Endothelial cell of umbilical vein (primary cell): ENCODE data around the gene IL4I1. TPM values are rescaled to one million over a fixed set of nuclear protein-coding genes. Genes with fewer than 3 reads are reported as not detected.

Experiments
- BruUV-seq: library from RNA; stranded (reverse); fragments of 400-500 nt; replicated peaks from 2 replicates; lab custom pipeline; 2021; lab: Mats Ljungman, UMichigan
- CTCF ChIA-PET: fragments of 300-600, 350-600 bp; sonication (Branson Sonifier 250); formaldehyde crosslinking; loops from one replicate; lab custom pipeline; 2021; ENCODE audit warnings: antibody characterized with exemption, inconsistent platforms; lab: Charles Lee
- POLR2A ChIA-PET: fragments of 300-600, 350-600 bp; sonication (Branson Sonifier 250); formaldehyde crosslinking; loops from one replicate; lab custom pipeline; 2021; ENCODE audit warnings: antibody characterized with exemption, inconsistent platforms; lab: Charles Lee
- DNase-seq: peaks from one replicate; pipeline ENCODE4 v3.0.0-alpha.2; 2011; ENCODE audit warnings: low read depth, low spot score
- FAIRE-seq: peaks from 2 replicates; lab custom pipeline; 2011; peaks lifted over from hg19 to GRCh38; lab: Jason Lieb, UNC
- H2AFZ ChIP-seq: 2 replicates; pipeline ENCODE4 v1.6.0; 2012; ENCODE audit warnings: low read depth, low read length, control low read depth, inconsistent platforms
- H3K27ac ChIP-seq: 2 replicates; pipeline ENCODE4 v1.5.1; 2011; ENCODE audit warnings: low read depth, mild to moderate bottlenecking, control low read depth, low read length, moderate library complexity; ENCODE audit not compliant: insufficient read depth
- H3K27me3 ChIP-seq, 2 experiments: 2 replicates each; pipeline versions ENCODE4 v1.6.0 to v1.6.1; 2011; ENCODE audit warnings: low read length in 2 of 2, mixed read lengths in 1 of 2; ENCODE audit not compliant: control insufficient read depth in 2 of 2, insufficient read depth in 2 of 2
- H3K36me3 ChIP-seq, 2 experiments: 2 replicates in 1 of 2; 3 replicates in 1 of 2; pipeline ENCODE4 v1.5.1; 2011; ENCODE audit warnings: low read length in 2 of 2, mild to moderate bottlenecking in 1 of 2, moderate library complexity in 1 of 2; ENCODE audit not compliant: control insufficient read depth in 2 of 2, insufficient read depth in 2 of 2; ENCODE audit errors: extremely low read depth in 1 of 2
- H3K4me1 ChIP-seq: 3 replicates; pipeline ENCODE4 v1.5.1; 2011; ENCODE audit warnings: mild to moderate bottlenecking, low read length; ENCODE audit not compliant: control insufficient read depth, insufficient read depth; ENCODE audit errors: extremely low read depth
- H3K4me2 ChIP-seq: 2 replicates; pipeline ENCODE4 v1.6.1; 2011; ENCODE audit warnings: low read length, control low read depth, mixed read lengths; ENCODE audit not compliant: insufficient read depth
- H3K4me3 ChIP-seq, 3 experiments: fragments of 200-600 bp in 1 of 3; sonication (generic), shearing (Covaris generic) in 1 of 3; replicated peaks in 1 of 3; 2 replicates each; pipeline ENCODE4 v1.5.1; 2011 to 2016; ENCODE audit warnings: control low read depth in 3 of 3, low read length in 3 of 3, mild to moderate bottlenecking in 2 of 3, inconsistent platforms in 1 of 3, low read depth in 1 of 3, moderate library complexity in 1 of 3; ENCODE audit not compliant: insufficient read depth in 1 of 3
- H3K79me2 ChIP-seq: 2 replicates; pipeline ENCODE4 v1.6.0; 2012; ENCODE audit warnings: low read length, inconsistent platforms; ENCODE audit not compliant: control insufficient read depth, insufficient read depth
- H3K9ac ChIP-seq: replicated peaks from 2 replicates; pipeline ENCODE3; 2011; ENCODE audit warnings: low read length, control low read depth; ENCODE audit not compliant: insufficient read depth; ENCODE audit errors: extremely low read depth
- H3K9me1 ChIP-seq: replicated peaks from 3 replicates; pipeline ENCODE4 v1.6.0; 2011; ENCODE audit warnings: mild to moderate bottlenecking, low read length; ENCODE audit not compliant: control insufficient read depth, insufficient read depth; ENCODE audit errors: extremely low read depth
- H3K9me3 ChIP-seq: replicated peaks from 2 replicates; pipeline ENCODE4 v1.5.1; 2012; ENCODE audit warnings: low read length, inconsistent platforms; ENCODE audit not compliant: control insufficient read depth, insufficient read depth
- H4K20me1 ChIP-seq: replicated peaks from 2 replicates; pipeline ENCODE3; 2011; ENCODE audit warnings: mild to moderate bottlenecking, low read length; ENCODE audit not compliant: control insufficient read depth, insufficient read depth; ENCODE audit errors: extremely low read depth
- CTCF ChIP-seq, 2 donors: IDR thresholded peaks; 1 replicate in 1 of 2; 2 replicates in 1 of 2; pipeline ENCODE4 v1.5.1; 2011; ENCODE audit warnings: low read length in 2 of 2, mild to moderate bottlenecking in 2 of 2, moderate library complexity in 2 of 2, control low read depth in 1 of 2, inconsistent platforms in 1 of 2, low read depth in 1 of 2; ENCODE audit not compliant: insufficient read depth in 1 of 2; ENCODE audit errors: extremely low read depth in 1 of 2
- EZH2 ChIP-seq: IDR thresholded peaks from 2 replicates; pipeline ENCODE4 v1.6.1; 2012; ENCODE audit warnings: borderline replicate concordance, low read depth, mild to moderate bottlenecking, moderate library complexity, low read length, inconsistent platforms; ENCODE audit not compliant: severe bottlenecking
- FOS ChIP-seq: IDR thresholded peaks from 2 replicates; pipeline ENCODE4 v1.6.1; 2011; ENCODE audit warnings: mild to moderate bottlenecking, low read length, moderate library complexity, borderline replicate concordance; ENCODE audit not compliant: insufficient read depth
- GATA2 ChIP-seq: IDR thresholded peaks from 2 replicates; pipeline ENCODE4 v1.7.0; 2011; ENCODE audit warnings: low read depth, mild to moderate bottlenecking, moderate library complexity, mixed read lengths, low read length; ENCODE audit not compliant: insufficient read length, insufficient read depth
- JUN ChIP-seq: IDR thresholded peaks from 2 replicates; pipeline ENCODE4 v1.6.1; 2011; ENCODE audit warnings: borderline replicate concordance, low read depth; ENCODE audit not compliant: insufficient read length, insufficient read depth
- MAX ChIP-seq: IDR thresholded peaks from 2 replicates; pipeline ENCODE4 v1.6.1; 2011; ENCODE audit not compliant: insufficient read depth, insufficient read length
- MYC ChIP-seq: IDR thresholded peaks from one replicate; pipeline ENCODE4 v1.6.1; 2011; ENCODE audit warnings: mild to moderate bottlenecking, low read depth, low read length
- POLR2A ChIP-seq: IDR thresholded peaks from 2 replicates; pipeline ENCODE4 v1.6.1; 2012; ENCODE audit warnings: low read depth, mild to moderate bottlenecking, control low read depth, low read length
- POLR2AphosphoS5 ChIP-seq: IDR thresholded peaks from 2 replicates; pipeline ENCODE4 v1.6.1; 2012; ENCODE audit warnings: low read depth, mild to moderate bottlenecking, control low read depth, low read length, moderate library complexity; ENCODE audit not compliant: insufficient read depth
- dilution Hi-C: fragments of 300-500 bp; cut with MboI; formaldehyde crosslinking; loops from one replicate; pipeline ENCODE4 v1.15.0; 2019; ENCODE audit warnings: low sequenced_read_pairs; ENCODE audit not compliant: extremely low pct_ligation_motif_present
- intact Hi-C: fragments of 100-400 bp; cut with micrococcal nuclease; formaldehyde crosslinking; loops from one replicate; pipeline ENCODE4 v1.10.0; 2022
- polyA plus RNA-seq, 4 experiments: library from polyadenylated mRNA; depleted of rRNA in 3 of 4; stranded (reverse) in 3 of 4; unstranded in 1 of 4; fragments of >200 nt; gene quantifications; 2 replicates each; pipeline versions ENCODE4 v1.2.1 to v1.2.3, GENCODE V29; 2011 to 2012; ENCODE audit warnings: missing spikeins in 1 of 4
- total RNA-seq: library from RNA; stranded (reverse); gene quantifications from 2 replicates; pipeline ENCODE4 v1.2.3, GENCODE V29; 2021

Gene IL4I1
- total and polyA plus RNA-seq, 2 donors (not counting 3 experiments of a cell fraction or from before 2014, with no cell fraction given) = 5.0 to 5.6 TPM

GRCh38 chr19:49843265-49843664 lies 53.4 kb downstream of the IL4I1 start:
- Histone ChIP-seq H3K36me3 (peaks cover 2 to 5% of the 10 kb centered on the region in 2 experiments), H3K79me2 (no peaks in the 10 kb centered on the region), H4K20me1 (no peaks in the 10 kb centered on the region), H3K4me1 (no peaks in the 10 kb centered on the region), H3K9ac (no peak overlapping the region), H3K27ac (no peak overlapping the region), H3K4me3 (no peak overlapping the region), H3K4me2 (no peak overlapping the region), H2AFZ (no peak overlapping the region), H3K27me3 (no peaks in the 10 kb centered on the region), H3K9me3 (no peaks in the 10 kb centered on the region), H3K9me1 (no peaks in the 10 kb centered on the region)
- CTCF ChIA-PET = no interaction called here
- intact Hi-C loops = no loop called here
- no peak for FAIRE-seq
- BruUV-seq = no TSS peak
- DNase-seq = no peak
- TF ChIP-seq JUN (no peak), POLR2AphosphoS5 (no peak), CTCF (IDR thresholded peaks at IDR 0.05; ENCODE audit: extremely low read depth in 1 of 2, insufficient read depth in 1 of 2, low read depth in 1 of 2, low read length in 2 of 2) (no peak), EZH2 (no peak), FOS (no peak), MYC (no peak), POLR2A (no peak), GATA2 (no peak), MAX (no peak)
- POLR2A ChIA-PET = no interaction called here
- dilution Hi-C loops = no loop called here
